GM12873 (cell line): Measurements from ENCODE around the gene KIF3B.

Experiments
- CTCF ChIP-seq: IDR thresholded peaks from 2 replicates; pipeline ENCODE4 v1.5.1; 2012; ENCODE audit warnings: low read depth, mild to moderate bottlenecking, moderate library complexity, low read length, control low read depth; ENCODE audit not compliant: insufficient read depth; ENCODE audit errors: missing control alignments

The KIF3B gene

GRCh38 chr20:32357869-32358631 is 80.6 kb downstream of the KIF3B start, which contains the start of gene ASXL1:
Gene ASXL1 (plus strand): TSS chr20:32358331. CDS start chr20:32358776, 445 bp downstream.
- no peak for TF ChIP-seq CTCF

DNA sequence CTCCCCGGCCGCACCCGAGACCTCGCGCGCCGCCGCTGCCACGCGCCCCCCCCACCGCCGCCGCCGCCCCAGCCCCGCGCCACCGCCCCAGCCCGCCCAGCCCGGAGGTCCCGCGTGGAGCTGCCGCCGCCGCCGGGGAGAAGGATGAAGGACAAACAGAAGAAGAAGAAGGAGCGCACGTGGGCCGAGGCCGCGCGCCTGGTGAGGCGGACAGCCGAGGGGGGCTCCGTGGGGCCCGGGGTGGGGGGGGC is 81.1 kb downstream of the KIF3B start:
- TF ChIP-seq CTCF: no peak

DNA sequence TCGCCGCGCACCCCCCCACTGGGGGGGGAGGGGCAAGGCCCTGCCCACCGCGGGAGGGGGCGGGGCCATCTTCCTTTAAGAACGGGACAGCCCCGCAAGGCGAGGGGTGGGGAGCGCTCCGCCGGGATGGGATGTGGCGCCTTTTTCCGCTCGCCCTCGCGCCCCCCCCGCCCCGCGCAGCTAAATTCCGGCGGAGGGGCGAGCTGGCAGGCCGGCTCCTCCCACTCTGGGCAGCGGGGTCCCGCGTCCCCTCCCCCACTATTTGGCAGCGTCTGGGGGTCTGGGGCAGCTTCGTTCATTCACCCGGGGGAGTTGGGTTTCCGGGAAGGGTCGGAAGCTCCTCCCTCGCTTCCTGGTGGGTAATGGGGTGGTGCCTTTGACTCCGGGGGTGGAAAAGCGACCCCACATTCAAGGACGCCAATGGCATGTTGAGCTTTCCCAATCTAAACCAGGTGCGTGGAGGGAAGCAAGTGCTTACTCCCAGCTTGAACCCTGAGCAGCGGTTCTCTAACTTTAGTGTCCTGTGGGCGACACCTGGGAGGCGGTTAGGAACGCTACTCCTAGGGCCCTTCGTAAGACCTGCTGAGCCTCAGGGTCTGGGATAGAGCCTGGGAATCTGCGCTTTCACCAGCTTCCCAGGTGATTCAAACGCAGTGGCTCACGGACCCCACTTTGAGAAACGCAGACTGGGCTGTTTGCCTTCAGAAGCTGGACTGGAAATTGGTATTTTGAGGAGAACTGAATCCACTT is 81.6 kb downstream of the KIF3B start:
- no peak for TF ChIP-seq CTCF

GRCh38 chr20:32359633-32360332 is 82.3 kb downstream of the KIF3B start:
- no peak for TF ChIP-seq CTCF

GRCh38 chr20:32360333-32360634 is 82.8 kb downstream of the KIF3B start:
- TF ChIP-seq CTCF: no peak

DNA sequence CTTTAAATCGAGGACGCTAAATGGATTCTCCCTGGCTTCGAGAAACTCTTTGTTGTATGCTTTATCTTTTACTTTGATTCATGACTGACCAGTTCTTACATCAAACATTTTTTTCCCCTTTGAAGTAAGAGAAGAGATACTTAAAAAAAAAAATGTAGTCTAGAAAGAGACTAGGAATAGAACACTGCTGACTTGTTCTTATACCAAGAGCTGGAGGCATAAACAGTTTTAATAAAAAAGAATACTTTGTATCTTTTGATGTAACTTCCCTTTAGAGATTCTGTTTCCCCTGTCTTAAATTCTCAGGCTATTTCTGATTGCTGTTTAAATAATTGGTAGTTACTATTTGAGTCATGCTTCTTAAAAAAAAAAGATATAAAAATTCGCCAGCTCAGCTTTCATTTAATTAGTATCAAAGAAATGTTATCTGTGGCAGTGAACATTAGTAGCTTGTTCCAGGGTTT is 85.5 kb downstream of the KIF3B start:
- no peak for TF ChIP-seq CTCF

DNA sequence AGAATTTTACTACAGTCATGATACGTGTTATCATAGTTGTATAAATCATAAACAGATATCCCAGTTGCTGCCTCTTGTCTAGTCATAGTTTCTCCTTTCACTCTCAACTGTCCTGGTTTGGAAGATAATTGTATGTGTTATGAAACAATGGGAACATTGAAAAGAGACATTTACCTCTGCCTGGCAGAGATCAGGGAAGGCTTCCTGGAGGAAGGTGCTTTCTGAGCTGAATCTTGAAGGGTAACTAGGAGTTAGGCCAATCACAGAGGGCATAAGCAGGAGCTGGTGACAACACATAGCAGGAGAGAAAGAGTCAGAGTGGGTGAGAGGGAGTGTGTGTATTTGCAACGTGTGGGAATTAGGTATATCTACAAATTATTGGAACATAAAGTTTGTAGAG is 86.0 kb downstream of the KIF3B start:
- no peak for TF ChIP-seq CTCF
